HG03354 (cell line): ENCODE results near the gene APLF.

Experiments used
- ATAC-seq: cut with Tn5 transposase; IDR thresholded peaks from one replicate; pipeline ENCODE4 v1.9.1; 2021; ENCODE audit warnings: mild to moderate bottlenecking; ENCODE audit not compliant: unreplicated experiment, poor library complexity, severe bottlenecking

The APLF gene

GRCh38 chr2:68607837-68608236 lies 140.5 kb downstream of the APLF start:
- no peak for ATAC-seq

GRCh38 chr2:68612765-68613519 lies 145.6 kb downstream of the APLF start:
- no peak for ATAC-seq

- ATAC-seq, result no peak
Observed at GRCh38 chr2:68620772-68621171, 153.4 kb downstream of the APLF start.

GRCh38 chr2:68623820-68624219 lies 156.4 kb downstream of the APLF start:
- ATAC-seq, result no peak

- ATAC-seq, result no peak
Observed at GRCh38 chr2:68627615-68628014, 160.2 kb downstream of the APLF start.
